ENCODE measurements around the gene DRG2.

DNA sequence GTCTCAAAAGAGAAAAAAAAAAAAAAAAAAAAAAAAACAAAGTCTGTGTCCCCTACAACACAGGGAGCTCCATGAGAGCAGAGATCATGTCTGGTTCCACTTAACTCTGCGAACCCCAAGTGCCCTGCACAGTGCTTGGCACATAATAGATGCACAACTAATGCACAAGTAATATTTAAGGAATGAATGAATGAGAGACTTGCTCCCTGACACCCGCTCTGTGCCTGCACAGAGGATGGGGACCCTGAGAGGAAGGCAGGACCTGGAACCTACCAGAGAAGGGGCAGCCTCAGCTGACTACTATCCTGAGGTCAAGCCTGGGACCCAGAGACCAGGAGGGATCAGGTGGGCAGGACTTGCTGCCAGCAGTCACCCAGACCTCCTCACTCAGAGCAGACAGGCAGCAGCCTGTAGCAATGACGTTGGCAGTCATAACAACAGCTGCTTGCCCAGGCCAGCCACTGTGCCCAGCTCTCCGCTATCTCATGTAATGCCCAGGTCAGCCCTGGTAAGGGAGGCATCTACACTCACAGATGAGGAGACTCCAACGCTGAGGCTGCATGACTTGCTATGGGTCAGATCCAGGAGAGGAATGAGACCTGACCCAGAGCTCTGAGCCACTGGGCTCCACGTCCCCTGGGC is 23.7 kb downstream of the DRG2 start:
- TF ChIP-seq, protein P1, sequence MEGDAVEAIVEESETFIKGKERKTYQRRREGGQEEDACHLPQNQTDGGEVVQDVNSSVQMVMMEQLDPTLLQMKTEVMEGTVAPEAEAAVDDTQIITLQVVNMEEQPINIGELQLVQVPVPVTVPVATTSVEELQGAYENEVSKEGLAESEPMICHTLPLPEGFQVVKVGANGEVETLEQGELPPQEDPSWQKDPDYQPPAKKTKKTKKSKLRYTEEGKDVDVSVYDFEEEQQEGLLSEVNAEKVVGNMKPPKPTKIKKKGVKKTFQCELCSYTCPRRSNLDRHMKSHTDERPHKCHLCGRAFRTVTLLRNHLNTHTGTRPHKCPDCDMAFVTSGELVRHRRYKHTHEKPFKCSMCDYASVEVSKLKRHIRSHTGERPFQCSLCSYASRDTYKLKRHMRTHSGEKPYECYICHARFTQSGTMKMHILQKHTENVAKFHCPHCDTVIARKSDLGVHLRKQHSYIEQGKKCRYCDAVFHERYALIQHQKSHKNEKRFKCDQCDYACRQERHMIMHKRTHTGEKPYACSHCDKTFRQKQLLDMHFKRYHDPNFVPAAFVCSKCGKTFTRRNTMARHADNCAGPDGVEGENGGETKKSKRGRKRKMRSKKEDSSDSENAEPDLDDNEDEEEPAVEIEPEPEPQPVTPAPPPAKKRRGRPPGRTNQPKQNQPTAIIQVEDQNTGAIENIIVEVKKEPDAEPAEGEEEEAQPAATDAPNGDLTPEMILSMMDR (IDR thresholded peaks at IDR 0.05): no peak
- no peak for TF ChIP-seq YY1 (IDR thresholded peaks at IDR 0.05; ENCODE audit: low read depth)
- no peak for TF ChIP-seq POLR2AphosphoS5 (IDR thresholded peaks at IDR 0.05; ENCODE audit: low read depth, low read length)
- TF ChIP-seq, protein P2, sequence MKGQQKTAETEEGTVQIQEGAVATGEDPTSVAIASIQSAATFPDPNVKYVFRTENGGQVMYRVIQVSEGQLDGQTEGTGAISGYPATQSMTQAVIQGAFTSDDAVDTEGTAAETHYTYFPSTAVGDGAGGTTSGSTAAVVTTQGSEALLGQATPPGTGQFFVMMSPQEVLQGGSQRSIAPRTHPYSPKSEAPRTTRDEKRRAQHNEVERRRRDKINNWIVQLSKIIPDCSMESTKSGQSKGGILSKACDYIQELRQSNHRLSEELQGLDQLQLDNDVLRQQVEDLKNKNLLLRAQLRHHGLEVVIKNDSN (IDR thresholded peaks at IDR 0.05; ENCODE audit: borderline replicate concordance, low read depth): no peak
- no peak for TF ChIP-seq SMC3 (IDR thresholded peaks at IDR 0.05; ENCODE audit: low read depth, low read length)
- TF ChIP-seq RFX5 (IDR thresholded peaks at IDR 0.05; ENCODE audit: low read length): no peak
- TF ChIP-seq, protein P3, sequence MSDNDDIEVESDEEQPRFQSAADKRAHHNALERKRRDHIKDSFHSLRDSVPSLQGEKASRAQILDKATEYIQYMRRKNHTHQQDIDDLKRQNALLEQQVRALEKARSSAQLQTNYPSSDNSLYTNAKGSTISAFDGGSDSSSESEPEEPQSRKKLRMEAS (IDR thresholded peaks at IDR 0.05; ENCODE audit: low read depth): no peak
- TF ChIP-seq EZH2phosphoT487 (IDR thresholded peaks at IDR 0.05; ENCODE audit: borderline replicate concordance, low read depth): no peak
- TF ChIP-seq CHD2 (IDR thresholded peaks at IDR 0.05; ENCODE audit: low read length, partially characterized antibody): no peak
- no peak for TF ChIP-seq GABPA (IDR thresholded peaks at IDR 0.05; ENCODE audit: low read depth)
- no peak for TF ChIP-seq NFIC (IDR thresholded peaks at IDR 0.05; ENCODE audit: borderline replicate concordance)
